Naive thymus-derived CD4-positive, alpha-beta T cell (primary cell): ENCODE measurements around the gene RHBDL1. TPM values are rescaled to one million over a fixed set of nuclear protein-coding genes. Genes with fewer than 3 reads are reported as not detected.
A peak's percentile ranks its signal among the peaks of the same experiment; 100 is the strongest.

Experiments
- ATAC-seq: fragments of 150-1000 bp; cut with Tn5 transposase; 2 replicates; pipeline ENCODE4 v1.10.0; 2021; ENCODE audit warnings: mild to moderate bottlenecking, moderate library complexity
- CTCF ChIA-PET: fragments of 350-600 bp; sonication (Branson Sonifier 250); formaldehyde crosslinking; loops from one replicate; lab custom pipeline; 2021; ENCODE audit warnings: antibody characterized with exemption; lab: Charles Lee
- POLR2A ChIA-PET: fragments of 350-600 bp; sonication (Branson Sonifier 250); formaldehyde crosslinking; loops from one replicate; lab custom pipeline; 2021; ENCODE audit warnings: antibody characterized with exemption, inconsistent platforms; lab: Charles Lee
- DNase-seq, 9 donors: peaks; one replicate each; pipeline versions ENCODE4 v3.0.0 to v3.0.0-alpha.2; 2020 to 2022; ENCODE audit warnings: mixed read lengths in 1 of 9
- H3K27ac ChIP-seq: one replicate; pipeline ENCODE4 v1.7.0; 2013; ENCODE audit warnings: mild to moderate bottlenecking, low read depth, low read length, moderate library complexity
- H3K27me3 ChIP-seq, 2 donors: one replicate each; pipeline ENCODE4 v1.7.0; 2013; ENCODE audit warnings: low read length in 2 of 2, mild to moderate bottlenecking in 2 of 2, moderate library complexity in 2 of 2; ENCODE audit not compliant: control insufficient read depth in 2 of 2, insufficient read depth in 2 of 2
- H3K36me3 ChIP-seq, 3 experiments: 1 replicate in 2 of 3; 2 replicates in 1 of 3; pipeline ENCODE4 v1.7.0; 2013; ENCODE audit warnings: low read length in 3 of 3, mild to moderate bottlenecking in 3 of 3, moderate library complexity in 1 of 3; ENCODE audit not compliant: insufficient read depth in 3 of 3, control insufficient read depth in 2 of 3
- H3K4me1 ChIP-seq, 2 donors: one replicate each; pipeline ENCODE4 v1.7.0; 2013; ENCODE audit warnings: low read length in 2 of 2, mild to moderate bottlenecking in 2 of 2, moderate library complexity in 1 of 2; ENCODE audit not compliant: control insufficient read depth in 2 of 2, insufficient read depth in 2 of 2
- H3K4me3 ChIP-seq: 2 replicates; pipeline ENCODE4 v1.7.0; 2013; ENCODE audit warnings: mild to moderate bottlenecking, low read length
- H3K9me3 ChIP-seq, 3 experiments: 1 replicate in 2 of 3; 2 replicates in 1 of 3; pipeline ENCODE4 v1.7.0; 2013; ENCODE audit warnings: low read length in 3 of 3; ENCODE audit not compliant: control insufficient read depth in 2 of 3
- H3K27ac Mint-ChIP-seq, 9 donors: one replicate each; pipeline ENCODE4 v1.8.0; 2020 to 2022; ENCODE audit warnings: mixed read lengths in 9 of 9, mild to moderate bottlenecking in 8 of 9, moderate library complexity in 5 of 9, inconsistent platforms in 2 of 9
- H3K27me3 Mint-ChIP-seq, 5 donors: one replicate each; pipeline ENCODE4 v1.8.0; 2021 to 2022; ENCODE audit warnings: mixed read lengths in 5 of 5, mild to moderate bottlenecking in 1 of 5
- H3K36me3 Mint-ChIP-seq, 5 donors: one replicate each; pipeline ENCODE4 v1.8.0; 2020 to 2022; ENCODE audit warnings: mixed read lengths in 5 of 5, mild to moderate bottlenecking in 3 of 5, inconsistent platforms in 1 of 5
- H3K4me1 Mint-ChIP-seq, 7 donors: one replicate each; pipeline ENCODE4 v1.8.0; 2020 to 2022; ENCODE audit warnings: mixed read lengths in 7 of 7, mild to moderate bottlenecking in 3 of 7, inconsistent platforms in 1 of 7
- H3K4me3 Mint-ChIP-seq, 10 donors: one replicate each; pipeline ENCODE4 v1.8.0; 2020 to 2022; ENCODE audit warnings: mild to moderate bottlenecking in 10 of 10, mixed read lengths in 10 of 10, moderate library complexity in 6 of 10, inconsistent platforms in 2 of 10
- H3K9me3 Mint-ChIP-seq, 11 donors: one replicate each; pipeline ENCODE4 v1.8.0; 2020 to 2022; ENCODE audit warnings: mixed read lengths in 11 of 11, mild to moderate bottlenecking in 4 of 11, inconsistent platforms in 1 of 11, moderate library complexity in 1 of 11
- intact Hi-C, 2 donors: fragments of 100-400 bp; cut with micrococcal nuclease; formaldehyde crosslinking; loops; one replicate each; pipeline ENCODE4 v1.15.1; 2023
- polyA plus RNA-seq, 2 donors: library from polyadenylated mRNA; unstranded; fragments of 300-500 nt; fragmentation: Illumina TruSeq; gene quantifications; one replicate each; pipeline ENCODE4 v1.2.3, GENCODE V29; 2021
- total RNA-seq, 6 experiments: library from RNA in 5 of 6; stranded (reverse) in 5 of 6; gene quantifications; 1 replicate in 5 of 6; 2 replicates in 1 of 6; pipeline ENCODE4 v1.2.3 and lab custom pipeline; 2021 to 2026

The RHBDL1 gene
- total and polyA plus RNA-seq, 7 experiments from 2014 or later = 0.65 to 3.1 (median 1.6) TPM; not detected in 2

- Mint-ChIP-seq H3K4me3 (peak overlapping the region in 1 of 10 donors; percentile 53), H3K9me3 (no peaks in the 10 kb centered on the region), H3K36me3 (no peaks in the 10 kb centered on the region), H3K4me1 (peaks cover 0 to 14% (median 5%) of the 10 kb centered on the region in 7 donors), H3K27me3 (no peaks in the 10 kb centered on the region), H3K27ac (no peak overlapping the region)
- H3K9me3 ChIP-seq = no peaks in the 10 kb centered on the region
- ChIA-PET CTCF (interaction anchor here (0.5 kb wide), 1 partner anchor 15 kb away, joined by 3 read pairs; no protein-coding TSS in a partner anchor), POLR2A (interaction anchor here (0.8 to 1.4 kb wide), 2 partner anchors 16 to 108 kb away, joined by 3 to 4 read pairs; partner anchors contain the start of gene METTL26)
- ATAC-seq (no peak), DNase-seq (no peak)
- peaks cover 6 to 9% of the 10 kb centered on the region in 2 donors for H3K4me1 ChIP-seq
- intact Hi-C loops = no loop called here
- no peak overlapping the region for H3K27ac ChIP-seq
- no peaks in the 10 kb centered on the region for H3K27me3 ChIP-seq
- no peak overlapping the region for H3K4me3 ChIP-seq
- no peaks in the 10 kb centered on the region for H3K36me3 ChIP-seq
Measured at GRCh38 chr16:652454-653305, 22.8 kb upstream of the RHBDL1 start.

- Mint-ChIP-seq H3K36me3 (no peaks in the 10 kb centered on the region), H3K4me1 (peaks cover 0 to 5% (median 0%) of the 10 kb centered on the region in 7 donors), H3K27me3 (no peaks in the 10 kb centered on the region), H3K4me3 (no peak overlapping the region), H3K9me3 (no peaks in the 10 kb centered on the region), H3K27ac (no peak overlapping the region)
- no peaks in the 10 kb centered on the region for H3K36me3 ChIP-seq
- no peak overlapping the region for H3K4me3 ChIP-seq
- DNase-seq (no peak), ATAC-seq (no peak)
- POLR2A ChIA-PET = interaction anchor here (0.6 to 1.4 kb wide), 2 partner anchors 17 to 1314 kb away, joined by 3 read pairs; partner anchors contain the start of gene METTL26
- H3K4me1 ChIP-seq = no peaks in the 10 kb centered on the region
- no peaks in the 10 kb centered on the region for H3K27me3 ChIP-seq
- intact Hi-C loops = no loop called here
- no peaks in the 10 kb centered on the region for H3K9me3 ChIP-seq
- H3K27ac ChIP-seq = no peak overlapping the region
- CTCF ChIA-PET = interaction anchor here (0.6 kb wide), 1 partner anchor 9 kb away, joined by 3 read pairs; no protein-coding TSS in a partner anchor
Measured at GRCh38 chr16:654034-654433, 21.4 kb upstream of the RHBDL1 start.

- Mint-ChIP-seq H3K4me3 (no peak overlapping the region), H3K27me3 (no peaks in the 10 kb centered on the region), H3K27ac (no peak overlapping the region), H3K9me3 (no peaks in the 10 kb centered on the region), H3K36me3 (no peaks in the 10 kb centered on the region), H3K4me1 (peaks cover 0 to 9% (median 4%) of the 10 kb centered on the region in 7 donors)
- H3K27me3 ChIP-seq = no peaks in the 10 kb centered on the region
- no peak overlapping the region for H3K27ac ChIP-seq
- intact Hi-C loops = no loop called here
- ChIA-PET CTCF (no interaction called here), POLR2A (interaction anchor here (1.0 kb wide), 2 partner anchors 11 to 38 kb away, joined by 3 read pairs; no protein-coding TSS in a partner anchor)
- H3K4me3 ChIP-seq = no peak overlapping the region
- H3K4me1 ChIP-seq = peaks cover 0 to 7% of the 10 kb centered on the region in 2 donors
- H3K9me3 ChIP-seq = no peaks in the 10 kb centered on the region
- DNase-seq (no peak), ATAC-seq (no peak)
- no peaks in the 10 kb centered on the region for H3K36me3 ChIP-seq
Measured at GRCh38 chr16:657487-657886, 18.0 kb upstream of the RHBDL1 start.

- Mint-ChIP-seq H3K27me3 (no peaks in the 10 kb centered on the region), H3K4me3 (no peak overlapping the region), H3K27ac (no peak overlapping the region), H3K9me3 (no peaks in the 10 kb centered on the region), H3K36me3 (no peaks in the 10 kb centered on the region), H3K4me1 (peaks cover 0 to 9% (median 4%) of the 10 kb centered on the region in 7 donors)
- Histone ChIP-seq H3K27me3 (no peaks in the 10 kb centered on the region), H3K36me3 (no peaks in the 10 kb centered on the region), H3K4me3 (no peak overlapping the region), H3K9me3 (no peaks in the 10 kb centered on the region), H3K4me1 (peaks cover 0 to 7% of the 10 kb centered on the region in 2 donors), H3K27ac (no peak overlapping the region)
- intact Hi-C loops = no loop called here
- DNase-seq (no peak), ATAC-seq (no peak)
- POLR2A ChIA-PET = no interaction called here
- CTCF ChIA-PET = interaction anchor here (0.6 kb wide), 1 partner anchor 68 kb away, joined by 3 read pairs; the partner anchor contains the start of gene HAGHL
Measured at GRCh38 chr16:658679-659571, 16.5 kb upstream of the RHBDL1 start.

GRCh38 chr16:659618-660017, 15.9 kb upstream of the RHBDL1 start:
- H3K27me3 Mint-ChIP-seq = no peaks in the 10 kb centered on the region
- H3K36me3 Mint-ChIP-seq = no peaks in the 10 kb centered on the region
- no peak for ATAC-seq
- no peaks in the 10 kb centered on the region for H3K36me3 ChIP-seq
- peaks cover 0 to 9% (median 4%) of the 10 kb centered on the region in 7 donors for H3K4me1 Mint-ChIP-seq
- H3K4me1 ChIP-seq = peaks cover 0 to 7% of the 10 kb centered on the region in 2 donors
- intact Hi-C loops = loop anchor here in 1 of 2 donors (2.0 kb wide), 3 partner anchors 19 to 307 kb away; partner anchors contain the start of genes AXIN1 and METTL26
- H3K4me3 Mint-ChIP-seq = no peak overlapping the region
- ChIA-PET CTCF (interaction anchor here (0.6 kb wide), 1 partner anchor 67 kb away, joined by 3 read pairs; the partner anchor contains the start of gene HAGHL), POLR2A (no interaction called here)
- H3K27ac Mint-ChIP-seq = no peak overlapping the region
- no peak overlapping the region for H3K4me3 ChIP-seq
- no peak for DNase-seq
- no peaks in the 10 kb centered on the region for H3K9me3 Mint-ChIP-seq
- H3K27me3 ChIP-seq = no peaks in the 10 kb centered on the region
- no peak overlapping the region for H3K27ac ChIP-seq
- H3K9me3 ChIP-seq = no peaks in the 10 kb centered on the region

GRCh38 chr16:660132-660458, 15.4 kb upstream of the RHBDL1 start:
- no peaks in the 10 kb centered on the region for H3K36me3 Mint-ChIP-seq
- H3K27ac Mint-ChIP-seq = no peak overlapping the region
- Histone ChIP-seq H3K4me1 (peaks cover 0 to 7% of the 10 kb centered on the region in 2 donors), H3K4me3 (no peak overlapping the region), H3K9me3 (no peaks in the 10 kb centered on the region), H3K36me3 (no peaks in the 10 kb centered on the region), H3K27me3 (no peaks in the 10 kb centered on the region), H3K27ac (peak overlapping the region; percentile 3)
- ChIA-PET CTCF (no interaction called here), POLR2A (no interaction called here)
- no peaks in the 10 kb centered on the region for H3K9me3 Mint-ChIP-seq
- peaks cover 0 to 9% (median 4%) of the 10 kb centered on the region in 7 donors for H3K4me1 Mint-ChIP-seq
- intact Hi-C loops = loop anchor here in 1 of 2 donors (2.0 kb wide), 3 partner anchors 19 to 307 kb away; partner anchors contain the start of genes AXIN1 and METTL26
- H3K4me3 Mint-ChIP-seq = no peak overlapping the region
- DNase-seq = no peak
- no peak for ATAC-seq
- H3K27me3 Mint-ChIP-seq = no peaks in the 10 kb centered on the region
